IgD-negative memory B cell (primary cell): ENCODE measurements around the gene GRHL1. TPM values are rescaled to one million over a fixed set of nuclear protein-coding genes. Genes with fewer than 3 reads are reported as not detected.

ENCODE experiments used
- H3K27ac Mint-ChIP-seq, 3 donors: one replicate each; pipeline ENCODE4 v1.8.0; 2020 to 2022; ENCODE audit warnings: mild to moderate bottlenecking in 3 of 3, mixed read lengths in 3 of 3, moderate library complexity in 1 of 3
- H3K27me3 Mint-ChIP-seq: one replicate; pipeline ENCODE4 v1.8.0; 2021; ENCODE audit warnings: mixed read lengths
- H3K36me3 Mint-ChIP-seq: one replicate; pipeline ENCODE4 v1.8.0; 2020; ENCODE audit warnings: mild to moderate bottlenecking, mixed read lengths
- H3K4me1 Mint-ChIP-seq, 3 donors: one replicate each; pipeline ENCODE4 v1.8.0; 2020 to 2022; ENCODE audit warnings: mixed read lengths in 3 of 3, mild to moderate bottlenecking in 1 of 3
- H3K4me3 Mint-ChIP-seq, 4 donors: one replicate each; pipeline ENCODE4 v1.8.0; 2020 to 2022; ENCODE audit warnings: mild to moderate bottlenecking in 4 of 4, mixed read lengths in 4 of 4, moderate library complexity in 3 of 4
- H3K9me3 Mint-ChIP-seq, 3 donors: one replicate each; pipeline ENCODE4 v1.8.0; 2020 to 2021; ENCODE audit warnings: mixed read lengths in 3 of 3, mild to moderate bottlenecking in 1 of 3
- polyA plus RNA-seq: library from polyadenylated mRNA; unstranded; fragments of 300-500 nt; fragmentation: Illumina TruSeq; gene quantifications from one replicate; pipeline ENCODE4 v1.2.3, GENCODE V29; 2021

The GRHL1 gene
- polyA plus RNA-seq, 1 donor from 2014 or later: 0.16 TPM

GRCh38 chr2:10048501-10049171 lies 97.1 kb downstream of the GRHL1 start:
- peaks cover 7 to 24% (median 19%) of the 10 kb centered on the region in 3 donors for H3K4me1 Mint-ChIP-seq
- peak overlapping the region in 1 of 4 donors; percentile 61 for H3K4me3 Mint-ChIP-seq
- H3K27me3 Mint-ChIP-seq: no peaks in the 10 kb centered on the region
- peaks cover 2% of the 10 kb centered on the region for H3K36me3 Mint-ChIP-seq
- peak overlapping the region in 2 of 3 donors; percentile 55 to 90 for H3K27ac Mint-ChIP-seq
- no peaks in the 10 kb centered on the region for H3K9me3 Mint-ChIP-seq

Other genes starting within 250 kb of the GRHL1 start
- gene TAF1B, start 108.2 kb upstream of the GRHL1 start, polyA plus RNA-seq: 15.7 TPM
- gene KLF11, start 91.9 kb downstream of the GRHL1 start, polyA plus RNA-seq: 13.9 TPM
- not detected for gene CYS1, start 128.7 kb downstream of the GRHL1 start, polyA plus RNA-seq
- gene RRM2, start 171.0 kb downstream of the GRHL1 start, polyA plus RNA-seq: 1.0 TPM